ENCODE data around the gene HSF4.

The HSF4 gene

DNA sequence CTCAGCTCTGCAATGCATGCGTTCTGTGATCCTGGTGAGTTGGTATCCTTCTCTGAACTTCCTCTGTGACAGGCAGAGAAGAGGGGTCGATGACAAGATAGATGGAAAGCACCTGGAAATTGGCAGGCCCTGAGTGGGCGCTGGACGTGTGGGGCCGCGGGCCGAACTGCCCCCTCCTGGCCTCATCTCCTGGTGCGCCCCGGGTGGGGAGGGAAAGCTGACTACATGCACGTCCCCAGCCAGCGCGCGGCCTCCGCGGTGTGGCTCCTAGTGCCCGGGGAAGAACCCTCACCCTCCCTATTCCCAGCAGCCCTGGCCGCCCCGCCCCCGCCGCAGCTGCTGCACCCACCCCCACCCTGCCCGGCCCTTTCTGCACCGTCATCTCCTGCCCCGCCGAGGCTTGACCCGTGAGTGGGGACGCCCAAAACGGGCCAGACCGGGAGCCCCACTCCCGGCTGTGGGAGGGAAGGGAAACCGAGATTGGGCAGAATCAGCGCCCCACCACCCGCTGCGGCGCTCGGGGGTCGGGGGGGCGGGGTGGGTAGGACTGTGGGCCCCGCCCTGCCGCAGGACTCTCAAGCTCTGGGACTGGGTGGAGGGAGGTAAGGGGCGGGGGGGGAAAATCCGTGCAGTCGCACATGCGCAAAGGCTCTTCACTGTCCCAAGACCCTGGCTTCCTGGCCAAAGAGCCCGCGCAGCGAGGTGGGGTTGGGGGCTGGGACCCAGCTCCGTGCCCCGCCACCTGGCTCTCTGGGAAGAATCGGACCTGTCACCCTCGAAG, 5.8 kb downstream of the HSF4 start, which contains the start of gene NOL3 (continued):
- TF ChIP-seq ZNF362 (tag by site-specific recombination; IDR thresholded peaks at IDR 0.05) = no peak
- TF ChIP-seq TSHZ1 (tag by site-specific recombination; IDR thresholded peaks at IDR 0.05; ENCODE audit: borderline replicate concordance) = no peak
- TF ChIP-seq, protein P1, sequence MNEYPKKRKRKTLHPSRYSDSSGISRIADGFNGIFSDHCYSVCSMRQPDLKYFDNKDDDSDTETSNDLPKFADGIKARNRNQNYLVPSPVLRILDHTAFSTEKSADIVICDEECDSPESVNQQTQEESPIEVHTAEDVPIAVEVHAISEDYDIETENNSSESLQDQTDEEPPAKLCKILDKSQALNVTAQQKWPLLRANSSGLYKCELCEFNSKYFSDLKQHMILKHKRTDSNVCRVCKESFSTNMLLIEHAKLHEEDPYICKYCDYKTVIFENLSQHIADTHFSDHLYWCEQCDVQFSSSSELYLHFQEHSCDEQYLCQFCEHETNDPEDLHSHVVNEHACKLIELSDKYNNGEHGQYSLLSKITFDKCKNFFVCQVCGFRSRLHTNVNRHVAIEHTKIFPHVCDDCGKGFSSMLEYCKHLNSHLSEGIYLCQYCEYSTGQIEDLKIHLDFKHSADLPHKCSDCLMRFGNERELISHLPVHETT (tag by site-specific recombination; IDR thresholded peaks at IDR 0.05) = no peak
- TF ChIP-seq ZNF76 (tag by site-specific recombination; IDR thresholded peaks at IDR 0.05; ENCODE audit: borderline replicate concordance, low read depth) = peak; percentile 50; the same call in 1 of the 2 replicates
- TF ChIP-seq ZNF692 (tag by site-specific recombination; IDR thresholded peaks at IDR 0.05) = peak; percentile 64
- TF ChIP-seq CTCF (tag by site-specific recombination; IDR thresholded peaks at IDR 0.05) = peak; percentile 43; the same call in 1 of the 2 replicates
- TF ChIP-seq GLIS1 (tag by site-specific recombination; IDR thresholded peaks at IDR 0.05) = peak; percentile 60
- TF ChIP-seq IKZF3 (tag by site-specific recombination; IDR thresholded peaks at IDR 0.05) = no peak
- no peak for TF ChIP-seq ZNF311 (tag by site-specific recombination; IDR thresholded peaks at IDR 0.05; ENCODE audit: borderline replicate concordance)
- peak; percentile 66 for TF ChIP-seq GLIS2 (tag by site-specific recombination; IDR thresholded peaks at IDR 0.05)
- no peak for TF ChIP-seq ZNF521 (tag by site-specific recombination; IDR thresholded peaks at IDR 0.05)
- TF ChIP-seq ZNF175 (tag by site-specific recombination; IDR thresholded peaks at IDR 0.05) = no peak
- TF ChIP-seq, protein P2, sequence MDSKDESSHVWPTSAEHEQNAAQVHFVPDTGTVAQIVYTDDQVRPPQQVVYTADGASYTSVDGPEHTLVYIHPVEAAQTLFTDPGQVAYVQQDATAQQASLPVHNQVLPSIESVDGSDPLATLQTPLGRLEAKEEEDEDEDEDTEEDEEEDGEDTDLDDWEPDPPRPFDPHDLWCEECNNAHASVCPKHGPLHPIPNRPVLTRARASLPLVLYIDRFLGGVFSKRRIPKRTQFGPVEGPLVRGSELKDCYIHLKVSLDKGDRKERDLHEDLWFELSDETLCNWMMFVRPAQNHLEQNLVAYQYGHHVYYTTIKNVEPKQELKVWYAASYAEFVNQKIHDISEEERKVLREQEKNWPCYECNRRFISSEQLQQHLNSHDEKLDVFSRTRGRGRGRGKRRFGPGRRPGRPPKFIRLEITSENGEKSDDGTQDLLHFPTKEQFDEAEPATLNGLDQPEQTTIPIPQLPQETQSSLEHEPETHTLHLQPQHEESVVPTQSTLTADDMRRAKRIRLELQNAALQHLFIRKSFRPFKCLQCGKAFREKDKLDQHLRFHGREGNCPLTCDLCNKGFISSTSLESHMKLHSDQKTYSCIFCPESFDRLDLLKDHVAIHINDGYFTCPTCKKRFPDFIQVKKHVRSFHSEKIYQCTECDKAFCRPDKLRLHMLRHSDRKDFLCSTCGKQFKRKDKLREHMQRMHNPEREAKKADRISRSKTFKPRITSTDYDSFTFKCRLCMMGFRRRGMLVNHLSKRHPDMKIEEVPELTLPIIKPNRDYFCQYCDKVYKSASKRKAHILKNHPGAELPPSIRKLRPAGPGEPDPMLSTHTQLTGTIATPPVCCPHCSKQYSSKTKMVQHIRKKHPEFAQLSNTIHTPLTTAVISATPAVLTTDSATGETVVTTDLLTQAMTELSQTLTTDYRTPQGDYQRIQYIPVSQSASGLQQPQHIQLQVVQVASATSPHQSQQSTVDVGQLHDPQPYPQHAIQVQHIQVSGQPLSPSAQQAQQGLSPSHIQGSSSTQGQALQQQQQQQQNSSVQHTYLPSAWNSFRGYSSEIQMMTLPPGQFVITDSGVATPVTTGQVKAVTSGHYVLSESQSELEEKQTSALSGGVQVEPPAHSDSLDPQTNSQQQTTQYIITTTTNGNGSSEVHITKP (tag by site-specific recombination; IDR thresholded peaks at IDR 0.05) = peak; percentile 98
- TF ChIP-seq HOXC10 (CRISPR knock-in tag; IDR thresholded peaks at IDR 0.05) = no peak
- no peak for TF ChIP-seq ZNF677 (tag by site-specific recombination; IDR thresholded peaks at IDR 0.05)
- no peak for TF ChIP-seq ZNF146 (tag by site-specific recombination; IDR thresholded peaks at IDR 0.05)
- peak; percentile 40 for TF ChIP-seq ZFHX2 (tag by site-specific recombination; conservative IDR thresholded peaks at IDR 0.05)
- TF ChIP-seq PBX3 (CRISPR knock-in tag; IDR thresholded peaks at IDR 0.05) = no peak
- TF ChIP-seq ZNF174 (tag by site-specific recombination; IDR thresholded peaks at IDR 0.05) = no peak
- TF ChIP-seq ZNF558 (tag by site-specific recombination; IDR thresholded peaks at IDR 0.05) = no peak
- TF ChIP-seq, protein P3, sequence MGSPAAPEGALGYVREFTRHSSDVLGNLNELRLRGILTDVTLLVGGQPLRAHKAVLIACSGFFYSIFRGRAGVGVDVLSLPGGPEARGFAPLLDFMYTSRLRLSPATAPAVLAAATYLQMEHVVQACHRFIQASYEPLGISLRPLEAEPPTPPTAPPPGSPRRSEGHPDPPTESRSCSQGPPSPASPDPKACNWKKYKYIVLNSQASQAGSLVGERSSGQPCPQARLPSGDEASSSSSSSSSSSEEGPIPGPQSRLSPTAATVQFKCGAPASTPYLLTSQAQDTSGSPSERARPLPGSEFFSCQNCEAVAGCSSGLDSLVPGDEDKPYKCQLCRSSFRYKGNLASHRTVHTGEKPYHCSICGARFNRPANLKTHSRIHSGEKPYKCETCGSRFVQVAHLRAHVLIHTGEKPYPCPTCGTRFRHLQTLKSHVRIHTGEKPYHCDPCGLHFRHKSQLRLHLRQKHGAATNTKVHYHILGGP (tag by site-specific recombination; IDR thresholded peaks at IDR 0.05) = no peak
- TF ChIP-seq KLF1 (tag by site-specific recombination; IDR thresholded peaks at IDR 0.05) = peak; percentile 80
